Activated CD4-positive, alpha-beta T cell treated with anti-CD3 and anti-CD28 coated beads, Interleukin-2, amount 10 ng/mL, durations not matched to agents 7 days and 5 days (primary cell): ENCODE data around the gene INA. TPM values are rescaled to one million over a fixed set of nuclear protein-coding genes. Genes with fewer than 3 reads are reported as not detected.
"Not testable (repeated sequence)": the region's sequence is repeated elsewhere in the genome, so short reads cannot be mapped to it uniquely, and the experiment has no call there.

Experiments
- CTCF ChIA-PET: fragments of 350-600 bp; sonication (Branson Sonifier 250); formaldehyde crosslinking; loops from one replicate; lab custom pipeline; 2021; ENCODE audit warnings: antibody characterized with exemption; lab: Charles Lee
- POLR2A ChIA-PET: fragments of 350-600 bp; sonication (Branson Sonifier 250); formaldehyde crosslinking; loops from one replicate; lab custom pipeline; 2021; ENCODE audit warnings: antibody characterized with exemption; lab: Charles Lee
- DNase-seq: peaks from one replicate; pipeline ENCODE4 v3.0.0-alpha.2; 2020
- H3K27ac Mint-ChIP-seq: one replicate; pipeline ENCODE4 v1.8.0; 2021; ENCODE audit warnings: mild to moderate bottlenecking, moderate library complexity, mixed read lengths
- H3K27me3 Mint-ChIP-seq: one replicate; pipeline ENCODE4 v1.8.0; 2021; ENCODE audit warnings: mixed read lengths
- H3K36me3 Mint-ChIP-seq: one replicate; pipeline ENCODE4 v1.8.0; 2021; ENCODE audit warnings: low read depth, mixed read lengths
- H3K4me1 Mint-ChIP-seq: one replicate; pipeline ENCODE4 v1.8.0; 2021; ENCODE audit warnings: mixed read lengths
- H3K4me3 Mint-ChIP-seq: one replicate; pipeline ENCODE4 v1.8.0; 2021; ENCODE audit warnings: mild to moderate bottlenecking, moderate library complexity, mixed read lengths
- H3K9me3 Mint-ChIP-seq: one replicate; pipeline ENCODE4 v1.8.0; 2021; ENCODE audit warnings: mixed read lengths
- total RNA-seq, 2 experiments: library from RNA; stranded (reverse); gene quantifications; one replicate each; pipeline ENCODE4 v1.2.3, GENCODE V29; 2021

The INA gene
- total RNA-seq: under 1 TPM in 1 of 2 experiments, not detected in 1; 0.10 TPM

DNA sequence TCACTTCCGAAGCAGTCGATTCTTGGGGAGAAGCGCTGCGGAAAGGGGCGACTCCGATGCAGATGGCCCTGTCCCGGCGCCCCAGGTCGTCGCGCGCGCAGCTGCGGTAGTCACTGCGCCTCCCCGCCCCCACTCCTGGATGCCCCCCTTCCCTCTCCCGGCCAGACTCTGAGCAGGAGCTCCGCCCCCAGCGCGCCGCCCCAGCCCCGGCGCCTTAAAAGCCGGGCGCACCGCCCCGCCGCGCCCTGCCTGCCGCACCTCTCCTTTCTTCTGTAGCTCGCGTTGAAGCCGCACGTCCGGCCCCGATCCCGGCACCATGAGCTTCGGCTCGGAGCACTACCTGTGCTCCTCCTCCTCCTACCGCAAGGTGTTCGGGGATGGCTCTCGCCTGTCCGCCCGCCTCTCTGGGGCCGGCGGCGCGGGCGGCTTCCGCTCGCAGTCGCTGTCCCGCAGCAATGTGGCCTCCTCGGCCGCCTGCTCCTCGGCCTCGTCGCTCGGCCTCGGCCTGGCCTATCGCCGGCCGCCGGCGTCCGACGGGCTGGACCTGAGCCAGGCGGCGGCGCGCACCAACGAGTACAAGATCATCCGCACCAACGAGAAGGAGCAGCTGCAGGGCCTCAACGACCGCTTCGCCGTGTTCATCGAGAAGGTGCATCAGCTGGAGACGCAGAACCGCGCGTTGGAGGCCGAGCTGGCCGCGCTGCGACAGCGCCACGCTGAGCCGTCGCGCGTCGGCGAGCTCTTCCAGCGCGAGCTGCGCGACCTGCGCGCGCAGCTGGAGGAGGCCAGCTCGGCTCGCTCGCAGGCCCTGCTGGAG, at the start of gene INA:
Gene INA, plus strand, starts transcription at position 243 of the 817 bp plus-strand sequence. Its CDS starts 74 bp downstream, at position 317.
- peaks cover 13% of the 10 kb centered on the region for H3K4me1 Mint-ChIP-seq
- H3K4me3 Mint-ChIP-seq: peak within 1 kb of the TSS; percentile 50
- DNase-seq: peak; percentile 21
- no peak within 1 kb of the TSS for H3K27ac Mint-ChIP-seq
- CTCF ChIA-PET: interaction anchor here (1.3 kb wide), 1 partner anchor 359 kb away, joined by 6 read pairs; the partner anchor contains the start of gene CNNM2
- H3K9me3 Mint-ChIP-seq: peaks cover 7% of the 10 kb centered on the region
- H3K27me3 Mint-ChIP-seq: peaks cover 58% of the 10 kb centered on the region
- no peaks in the 10 kb centered on the region for H3K36me3 Mint-ChIP-seq
- POLR2A ChIA-PET: interaction anchor here (0.7 kb wide), 1 partner anchor 287 kb away, joined by 3 read pairs; no protein-coding TSS in a partner anchor

DNA sequence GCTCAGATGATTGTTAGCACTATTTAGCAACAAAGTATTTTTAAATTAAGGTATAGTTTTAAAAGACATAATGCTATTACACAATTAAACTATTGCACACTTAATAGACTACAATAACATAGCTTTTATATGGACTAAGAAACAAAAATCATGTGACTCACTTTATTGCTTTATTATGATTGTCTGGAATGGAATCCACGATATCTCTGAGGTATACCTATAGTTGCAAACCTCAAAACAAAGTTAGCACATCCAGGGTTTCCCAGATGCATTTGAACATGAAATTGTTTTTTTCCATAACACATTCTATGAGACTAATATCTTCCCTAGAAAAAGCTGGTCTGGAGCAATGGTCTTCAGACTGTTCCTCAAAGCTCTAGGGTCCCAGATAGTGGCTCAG, 49.5 kb upstream of the INA start:
- H3K27ac Mint-ChIP-seq: no peak overlapping the region
- H3K4me1 Mint-ChIP-seq: no peaks in the 10 kb centered on the region
- H3K9me3 Mint-ChIP-seq: peaks cover 11% of the 10 kb centered on the region
- peaks cover 6% of the 10 kb centered on the region for H3K36me3 Mint-ChIP-seq
- ChIA-PET CTCF (interaction anchor here (0.6 to 1.7 kb wide), 5 partner anchors 9 to 163 kb away, joined by 3 to 4 read pairs (median 3); no protein-coding TSS in a partner anchor), POLR2A (no interaction called here)
- no peak for DNase-seq
- H3K4me3 Mint-ChIP-seq: no peak overlapping the region
- no peaks in the 10 kb centered on the region for H3K27me3 Mint-ChIP-seq

DNA sequence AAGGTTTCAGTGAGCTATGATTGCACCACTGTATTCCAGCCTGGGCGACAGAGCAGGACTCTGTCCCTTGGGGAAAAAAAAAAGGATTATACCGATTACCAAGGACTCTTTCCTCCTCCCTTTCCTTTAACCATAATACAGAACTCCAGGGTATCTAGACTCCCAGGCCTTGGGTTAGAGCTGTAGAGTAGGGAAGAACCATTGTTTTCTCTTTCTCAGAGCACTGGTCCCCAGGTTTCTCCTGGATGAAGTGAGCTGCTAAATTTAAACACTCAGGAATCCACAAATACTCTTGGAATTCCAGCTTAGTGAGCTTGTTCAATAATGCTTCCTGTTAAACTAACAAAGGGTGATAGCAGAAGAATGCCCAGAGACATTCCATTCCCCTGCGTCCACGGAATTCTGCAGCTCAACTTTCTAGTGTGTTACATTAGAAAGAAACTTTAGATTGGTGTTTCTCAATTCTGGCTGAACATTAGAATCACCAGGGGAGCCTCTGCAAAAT, 45.8 kb upstream of the INA start:
- ChIA-PET CTCF (interaction anchor here (0.6 to 1.5 kb wide), 9 partner anchors 14 to 405 kb away, joined by 3 to 5 read pairs (median 3); partner anchors contain the start of genes CNNM2 and NT5C2), POLR2A (no interaction called here)
- H3K4me1 Mint-ChIP-seq: no peaks in the 10 kb centered on the region
- no peak for DNase-seq
- no peak overlapping the region for H3K27ac Mint-ChIP-seq
- H3K27me3 Mint-ChIP-seq: no peaks in the 10 kb centered on the region
- H3K4me3 Mint-ChIP-seq: no peak overlapping the region
- no peaks in the 10 kb centered on the region for H3K9me3 Mint-ChIP-seq
- no peaks in the 10 kb centered on the region for H3K36me3 Mint-ChIP-seq

DNA sequence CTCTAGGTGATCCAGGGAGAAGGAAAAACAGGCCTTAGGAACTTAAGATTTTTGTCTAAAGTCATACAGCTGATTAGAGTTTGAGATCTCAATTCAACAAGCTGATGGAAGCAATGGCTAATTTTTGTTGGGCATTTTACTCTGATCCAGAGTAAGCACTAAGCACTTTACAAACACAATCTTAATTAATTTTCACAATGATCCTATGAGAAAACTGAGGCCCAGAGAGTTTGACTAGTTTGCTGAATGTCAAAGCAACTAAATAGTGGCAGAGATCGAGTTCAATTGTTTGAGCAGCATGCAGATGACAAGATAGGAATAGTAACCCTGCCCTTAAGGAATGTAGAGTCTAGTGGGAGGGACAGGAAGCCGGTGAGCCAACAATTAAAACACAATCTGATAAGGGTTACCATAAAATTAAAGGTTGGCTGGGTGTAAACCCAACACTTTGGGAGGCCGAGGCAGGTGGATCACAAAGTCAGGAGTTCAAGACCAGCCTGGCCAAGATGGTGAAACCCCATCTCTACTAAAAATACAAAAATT, 44.7 kb upstream of the INA start:
- Mint-ChIP-seq H3K27ac (no peak overlapping the region), H3K9me3 (no peaks in the 10 kb centered on the region), H3K4me1 (no peaks in the 10 kb centered on the region), H3K27me3 (no peaks in the 10 kb centered on the region), H3K4me3 (no peak overlapping the region), H3K36me3 (no peaks in the 10 kb centered on the region)
- ChIA-PET CTCF (interaction anchor here (1.5 kb wide), 1 partner anchor 13 kb away, joined by 5 read pairs; no protein-coding TSS in a partner anchor), POLR2A (no interaction called here)
- no peak for DNase-seq

DNA sequence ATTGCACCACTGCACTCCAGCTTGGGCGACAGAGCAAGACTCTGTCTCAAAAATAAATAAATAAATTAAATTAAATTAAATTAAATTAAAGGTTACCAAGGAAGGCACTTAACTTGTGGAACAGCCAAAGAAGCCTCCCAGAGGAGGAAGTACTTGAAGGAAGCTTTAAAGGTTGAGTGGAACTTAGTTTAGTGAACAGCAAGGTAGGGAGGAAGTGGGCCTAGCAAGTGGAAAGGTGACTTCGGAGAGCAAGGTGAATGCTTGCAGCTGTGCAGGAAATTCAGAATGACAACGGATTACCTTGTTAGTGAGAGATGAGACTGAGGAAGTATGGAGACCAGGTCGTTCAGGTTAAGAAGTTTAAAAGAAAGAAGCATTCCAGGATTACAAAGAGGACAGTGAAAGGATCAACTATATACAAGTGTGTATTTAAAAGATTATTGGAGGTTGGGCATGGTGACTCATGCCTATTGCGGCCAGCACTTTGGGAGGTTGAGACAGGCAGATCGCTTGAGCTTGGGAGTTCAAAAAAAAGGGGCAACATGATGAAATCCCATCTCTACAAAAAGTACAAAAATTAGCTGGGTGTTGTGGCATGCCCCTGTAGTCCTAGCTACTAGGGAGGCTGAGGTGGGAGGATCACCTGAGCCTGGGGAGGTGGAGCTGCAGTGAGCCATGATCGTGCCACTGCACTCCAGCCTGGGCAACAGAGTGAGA, 44.0 kb upstream of the INA start:
- ChIA-PET CTCF (no interaction called here), POLR2A (no interaction called here)
- no peaks in the 10 kb centered on the region for H3K27me3 Mint-ChIP-seq
- no peak for DNase-seq
- no peaks in the 10 kb centered on the region for H3K4me1 Mint-ChIP-seq
- H3K36me3 Mint-ChIP-seq: no peaks in the 10 kb centered on the region
- H3K27ac Mint-ChIP-seq: no peak overlapping the region
- no peaks in the 10 kb centered on the region for H3K9me3 Mint-ChIP-seq
- H3K4me3 Mint-ChIP-seq: no peak overlapping the region

DNA sequence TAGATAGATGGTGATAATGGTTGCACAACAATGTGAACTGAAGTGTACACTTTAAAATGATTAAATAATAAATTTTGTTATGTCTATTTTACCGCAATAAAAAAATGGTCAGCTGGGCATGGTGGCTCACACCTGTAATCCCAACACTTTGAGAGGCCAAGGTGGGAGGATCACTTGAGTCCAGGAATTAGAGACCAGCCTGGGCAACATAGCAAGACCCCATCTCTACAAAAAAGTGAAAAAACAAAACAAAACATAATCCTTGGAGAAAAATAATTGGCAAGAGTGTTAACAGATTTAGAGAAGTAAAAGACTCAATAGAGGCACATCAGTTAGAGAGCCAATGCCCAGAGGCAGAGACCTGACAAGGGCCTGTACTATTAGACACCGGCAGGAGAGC, 41.2 kb upstream of the INA start:
- CTCF ChIA-PET: interaction anchor here (1.4 to 1.6 kb wide), 2 partner anchors 8 to 9 kb away, joined by 3 to 9 read pairs; no protein-coding TSS in a partner anchor
- H3K9me3 Mint-ChIP-seq: no peaks in the 10 kb centered on the region
- POLR2A ChIA-PET: no interaction called here

DNA sequence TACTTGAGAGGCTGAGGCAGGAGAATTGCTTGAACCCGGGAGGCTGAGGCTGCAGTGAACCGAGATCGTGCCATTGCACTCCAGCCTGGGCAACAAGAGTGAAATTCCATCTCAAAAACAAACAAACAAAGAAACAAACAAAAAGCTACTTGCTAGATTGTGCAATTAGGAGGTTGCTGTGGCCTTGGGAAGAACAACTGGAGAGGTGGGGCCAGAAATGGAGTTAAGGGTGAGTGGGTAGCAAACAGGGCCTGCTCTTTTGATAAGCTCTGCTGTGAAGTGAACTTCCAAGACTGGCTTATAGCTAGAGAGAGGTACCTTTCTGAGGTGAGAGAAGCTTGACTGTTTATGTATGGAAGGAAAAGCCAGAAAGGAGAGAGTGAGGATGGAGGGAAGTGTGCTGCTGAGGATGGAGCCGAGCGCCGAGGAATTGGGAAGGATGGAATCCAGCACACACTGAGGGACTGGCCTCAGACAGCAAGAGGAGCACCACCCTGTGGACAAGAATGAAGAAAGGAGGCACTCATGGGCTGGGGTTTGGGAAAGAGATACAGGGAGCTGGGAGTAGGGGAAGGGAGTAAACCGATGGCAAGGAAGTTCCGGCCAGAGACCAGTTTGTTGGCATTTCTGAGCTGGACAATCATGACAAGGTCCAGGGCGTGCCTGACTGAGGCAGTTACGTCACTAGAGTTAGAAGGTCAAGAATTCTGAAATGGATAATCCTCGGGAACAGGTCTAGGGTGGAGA, 38.3 kb upstream of the INA start:
- H3K27ac Mint-ChIP-seq: peak overlapping the region; percentile 25
- peaks cover 21% of the 10 kb centered on the region for H3K4me1 Mint-ChIP-seq
- POLR2A ChIA-PET: no interaction called here

More for the DNA sequence above, 41.2 kb upstream of the INA start:
- no peaks in the 10 kb centered on the region for H3K27me3 Mint-ChIP-seq
- no peaks in the 10 kb centered on the region for H3K36me3 Mint-ChIP-seq
- no peak overlapping the region for H3K27ac Mint-ChIP-seq
- DNase-seq: no peak
- H3K4me3 Mint-ChIP-seq: no peak overlapping the region
- peaks cover 10% of the 10 kb centered on the region for H3K4me1 Mint-ChIP-seq

DNA sequence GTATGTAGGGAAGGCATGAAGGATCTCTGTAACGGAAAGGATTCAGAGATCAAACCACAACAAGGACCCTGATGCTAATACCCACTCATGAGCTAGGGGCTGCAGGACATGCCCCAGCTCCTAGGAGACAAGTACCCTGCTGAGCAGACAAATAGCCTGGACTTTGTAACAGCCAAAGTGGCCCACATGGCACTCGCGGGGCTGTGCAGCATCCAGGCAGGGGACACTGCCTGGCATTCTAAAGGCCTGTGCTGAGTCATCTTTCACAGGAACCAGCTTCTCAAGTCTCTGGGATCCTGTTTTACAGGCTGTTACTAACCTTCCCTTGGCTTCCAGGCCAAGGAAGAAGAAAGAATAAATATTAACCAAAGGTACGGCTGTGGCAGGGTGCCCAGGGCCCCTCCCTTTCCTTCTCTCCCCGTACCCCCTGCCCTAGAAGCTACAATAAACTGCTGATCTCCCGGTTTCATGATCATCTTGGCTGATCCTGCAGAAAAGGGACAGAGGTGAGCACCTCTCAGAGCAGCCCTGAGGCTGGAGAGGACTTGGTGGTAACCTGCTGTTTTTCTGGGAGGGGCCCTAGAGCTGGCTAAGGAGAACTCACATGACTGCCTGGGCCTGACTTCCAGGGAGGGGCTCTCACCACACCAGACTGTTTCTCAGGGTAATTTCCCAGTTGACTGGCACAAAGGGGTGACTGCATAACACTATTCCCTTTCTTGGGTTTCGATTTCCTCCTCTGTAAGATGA, 35.5 kb upstream of the INA start:
- H3K4me1 Mint-ChIP-seq: peaks cover 24% of the 10 kb centered on the region
- H3K4me3 Mint-ChIP-seq: no peak overlapping the region
- no peaks in the 10 kb centered on the region for H3K27me3 Mint-ChIP-seq
- ChIA-PET CTCF (interaction anchor here (0.6 to 3.0 kb wide), 4 partner anchors 12 to 324 kb away, joined by 3 to 9 read pairs (median 3); partner anchors contain the start of gene CNNM2), POLR2A (interaction anchor here (0.8 kb wide), 1 partner anchor 322 kb away, joined by 3 read pairs; no protein-coding TSS in a partner anchor)
- no peaks in the 10 kb centered on the region for H3K36me3 Mint-ChIP-seq
- peak overlapping the region; percentile 51 for H3K27ac Mint-ChIP-seq
- no peak for DNase-seq
- no peaks in the 10 kb centered on the region for H3K9me3 Mint-ChIP-seq

More for the DNA sequence above, 38.3 kb upstream of the INA start:
- Mint-ChIP-seq H3K9me3 (no peaks in the 10 kb centered on the region), H3K4me3 (no peak overlapping the region), H3K27me3 (no peaks in the 10 kb centered on the region), H3K36me3 (no peaks in the 10 kb centered on the region)
- CTCF ChIA-PET: interaction anchor here (0.6 to 1.3 kb wide), 5 partner anchors 8 to 412 kb away, joined by 3 to 4 read pairs (median 3); partner anchors contain the start of gene CNNM2
- no peak for DNase-seq

DNA sequence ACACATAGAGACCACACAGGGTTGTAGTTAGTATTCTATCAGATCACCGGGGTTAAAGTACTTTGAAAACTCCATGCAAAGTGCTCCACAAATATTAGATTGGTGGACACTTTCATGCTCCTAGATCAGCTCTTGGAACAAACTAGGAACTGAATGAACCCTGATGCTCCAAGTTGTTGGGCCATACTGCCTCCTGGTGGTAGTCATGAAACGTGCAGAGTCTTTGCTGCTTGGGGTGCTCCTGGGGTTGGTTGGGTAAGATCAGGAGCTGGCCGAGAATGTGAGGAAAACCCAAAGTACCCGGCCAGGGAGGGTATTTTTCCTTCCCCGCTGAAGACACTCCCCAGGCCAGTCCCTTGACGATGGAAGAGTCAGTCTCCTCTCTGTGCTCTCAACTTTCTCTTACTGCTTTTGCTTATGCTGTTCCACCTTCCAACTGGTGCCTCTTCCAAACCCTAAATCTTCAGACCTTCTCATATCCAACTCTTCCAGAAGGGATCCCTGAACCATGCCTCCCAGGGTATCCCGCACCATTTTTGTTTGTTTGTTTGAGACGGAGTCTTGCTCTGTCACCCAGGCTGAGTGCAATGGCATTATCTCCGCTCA, 32.2 kb upstream of the INA start:
- no peaks in the 10 kb centered on the region for H3K9me3 Mint-ChIP-seq
- CTCF ChIA-PET: interaction anchor here (0.6 to 2.3 kb wide), 25 partner anchors 10 to 526 kb away, joined by 3 to 13 read pairs (median 3); partner anchors contain the start of genes CNNM2 and WBP1L
- DNase-seq: peak; percentile 74
- peak overlapping the region; percentile 50 for H3K27ac Mint-ChIP-seq
- no peaks in the 10 kb centered on the region for H3K36me3 Mint-ChIP-seq
- peaks cover 22% of the 10 kb centered on the region for H3K4me1 Mint-ChIP-seq
- peaks cover 4% of the 10 kb centered on the region for H3K27me3 Mint-ChIP-seq
- POLR2A ChIA-PET: no interaction called here
- no peak overlapping the region for H3K4me3 Mint-ChIP-seq

DNA sequence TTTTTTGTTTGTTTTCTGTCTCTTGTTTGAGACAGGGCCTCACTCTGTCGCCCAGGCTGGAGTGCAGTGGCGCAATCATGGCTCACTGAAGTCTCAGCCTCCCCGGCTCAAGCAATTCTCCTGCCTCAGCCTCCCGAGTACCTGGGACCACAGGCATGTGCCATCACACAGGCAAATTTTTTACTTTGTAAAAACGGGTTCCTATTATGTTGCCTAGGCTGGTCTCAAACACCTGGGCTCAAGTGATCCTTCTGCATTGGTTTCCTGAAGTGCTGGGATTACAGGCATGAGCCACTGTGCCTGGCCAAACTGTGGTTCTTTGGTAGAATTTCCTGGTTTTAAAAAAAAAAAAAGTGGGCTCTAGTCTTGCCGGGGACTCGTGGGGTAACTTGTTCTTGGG, 31.4 kb upstream of the INA start, which contains the start of gene RPEL1:
Gene RPEL1, plus strand, starts transcription at position 301 of the 400 bp plus-strand sequence. CDS start 110 bp downstream, outside the sequence.
- H3K4me1 Mint-ChIP-seq: peaks cover 18% of the 10 kb centered on the region
- CTCF ChIA-PET: interaction anchor here (1.2 to 2.3 kb wide), 3 partner anchors 14 to 328 kb away, joined by 3 to 13 read pairs (median 5); partner anchors contain the start of gene CNNM2
- POLR2A ChIA-PET: not testable (repeated sequence)

More for the DNA sequence above, 31.4 kb upstream of the INA start, which contains the start of gene RPEL1:
- peak within 1 kb of the TSS; percentile 50 for H3K27ac Mint-ChIP-seq
- not testable (repeated sequence) for H3K36me3 Mint-ChIP-seq, H3K4me3 Mint-ChIP-seq, H3K9me3 Mint-ChIP-seq, H3K27me3 Mint-ChIP-seq, DNase-seq
